ENCODE results near the gene SPSB3.

SPSB3 gene

DNA sequence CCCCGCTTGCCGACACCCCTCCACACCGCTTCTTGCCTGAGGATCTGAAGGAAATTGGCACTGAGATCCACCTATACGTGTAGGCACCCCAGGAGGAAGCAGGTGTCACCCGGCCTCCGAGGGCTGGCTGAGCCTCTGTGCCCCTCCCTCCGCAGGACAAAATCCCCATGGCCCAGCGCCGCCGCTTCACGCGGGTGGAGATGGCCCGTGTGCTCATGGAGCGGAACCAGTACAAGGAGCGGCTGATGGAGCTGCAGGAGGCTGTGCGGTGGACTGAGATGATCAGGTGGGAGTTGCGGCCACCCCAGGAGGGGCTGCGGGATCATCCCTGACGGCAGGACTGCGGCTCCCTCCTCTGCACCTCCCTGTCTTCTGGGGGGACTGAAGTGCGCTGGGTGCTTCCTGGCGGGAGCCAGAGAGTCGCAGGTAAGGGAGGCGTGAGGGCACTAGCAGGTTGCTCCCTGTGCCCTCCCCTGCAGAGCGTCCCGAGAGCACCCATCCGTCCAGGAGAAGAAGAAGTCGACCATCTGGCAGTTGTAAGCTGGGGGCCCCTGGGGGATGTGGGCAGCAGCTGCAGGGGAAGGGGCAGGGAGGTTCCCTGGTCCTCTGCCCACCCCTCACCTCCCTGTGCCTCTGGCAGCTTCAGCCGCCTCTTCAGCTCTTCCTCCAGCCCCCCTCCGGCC, 20.0 kb downstream of the SPSB3 start:
- no peak for DNase-seq

DNA sequence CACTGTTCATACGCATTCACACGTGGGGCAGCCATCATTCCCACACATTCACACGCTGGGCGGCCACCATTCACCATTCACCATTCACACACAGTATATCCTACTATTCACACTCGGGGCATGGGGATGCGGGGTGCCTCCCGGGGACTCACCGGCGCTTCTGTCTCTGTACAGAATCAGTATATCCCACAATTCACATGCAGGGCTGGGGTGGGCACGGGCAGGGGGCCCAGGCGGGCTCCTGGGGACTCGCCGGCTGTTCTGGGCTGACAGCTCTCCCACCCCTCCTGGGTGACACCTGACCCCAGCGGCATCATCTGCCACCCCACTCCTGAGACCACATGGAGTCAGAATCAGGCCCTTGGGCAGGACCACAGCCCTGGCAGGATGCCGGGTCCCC, 20.6 kb downstream of the SPSB3 start:
- DNase-seq, result no peak

DNA sequence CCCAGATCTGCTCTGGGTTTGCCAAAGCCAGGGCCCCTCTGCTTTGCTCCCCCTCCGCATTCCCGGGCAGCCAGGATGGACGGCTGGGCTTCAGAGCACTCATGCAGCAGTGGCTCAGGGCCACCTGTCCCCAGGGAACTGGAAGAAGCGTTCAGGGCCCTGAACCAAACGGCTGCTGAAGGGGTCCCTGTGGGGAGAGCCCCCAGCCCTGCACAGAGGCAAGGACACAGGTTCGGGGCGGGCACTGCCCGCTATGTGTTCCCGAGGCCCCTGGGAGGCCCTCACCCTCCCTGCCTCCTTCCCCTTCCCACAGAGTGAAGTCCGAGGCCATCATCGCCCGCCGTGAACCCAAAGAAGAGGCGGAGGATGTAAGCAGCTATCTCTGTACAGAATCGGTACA, 21.5 kb downstream of the SPSB3 start:
- DNase-seq, result no peak

DNA sequence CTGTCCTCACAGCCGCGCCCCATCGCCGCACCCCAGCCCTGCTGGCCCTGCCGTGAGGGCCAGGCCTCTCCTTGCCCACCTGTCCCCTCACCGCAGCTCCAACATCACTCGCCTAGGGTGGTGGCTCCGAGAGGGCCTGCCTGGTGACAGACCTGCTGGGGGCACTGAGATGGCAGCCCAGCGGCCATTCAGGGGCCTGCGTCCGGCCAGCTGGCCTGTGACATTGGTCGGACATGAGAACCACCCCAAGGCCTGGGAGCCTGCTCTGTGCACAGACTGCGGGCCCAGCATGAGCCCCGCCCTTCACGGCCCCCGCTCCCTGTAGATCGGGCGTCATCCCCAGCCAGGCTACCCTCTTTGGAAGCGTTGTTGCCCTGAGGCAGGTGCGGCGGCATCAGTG, 22.9 kb downstream of the SPSB3 start:
- DNase-seq, result no peak

DNA sequence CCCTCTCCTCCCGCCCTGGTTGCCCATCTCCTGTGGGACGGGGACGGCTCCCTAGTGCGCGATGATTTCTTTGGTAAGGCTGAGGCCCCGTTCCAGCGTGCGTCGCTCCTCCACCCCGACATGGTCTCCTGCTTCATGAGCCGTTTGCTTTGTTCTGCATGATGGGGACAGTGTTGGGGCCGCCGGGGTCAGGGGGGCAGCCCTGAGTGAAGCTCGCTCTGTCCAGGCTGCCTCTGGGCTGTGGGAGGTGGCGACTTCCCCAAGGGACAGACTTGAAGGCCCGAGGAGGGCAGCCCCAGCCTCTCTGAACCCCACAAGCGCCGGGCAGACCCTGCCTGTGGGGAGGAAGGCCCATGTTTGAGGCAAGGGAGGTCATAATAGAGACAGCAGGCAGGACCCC, 23.4 kb downstream of the SPSB3 start:
- no peak for DNase-seq

DNA sequence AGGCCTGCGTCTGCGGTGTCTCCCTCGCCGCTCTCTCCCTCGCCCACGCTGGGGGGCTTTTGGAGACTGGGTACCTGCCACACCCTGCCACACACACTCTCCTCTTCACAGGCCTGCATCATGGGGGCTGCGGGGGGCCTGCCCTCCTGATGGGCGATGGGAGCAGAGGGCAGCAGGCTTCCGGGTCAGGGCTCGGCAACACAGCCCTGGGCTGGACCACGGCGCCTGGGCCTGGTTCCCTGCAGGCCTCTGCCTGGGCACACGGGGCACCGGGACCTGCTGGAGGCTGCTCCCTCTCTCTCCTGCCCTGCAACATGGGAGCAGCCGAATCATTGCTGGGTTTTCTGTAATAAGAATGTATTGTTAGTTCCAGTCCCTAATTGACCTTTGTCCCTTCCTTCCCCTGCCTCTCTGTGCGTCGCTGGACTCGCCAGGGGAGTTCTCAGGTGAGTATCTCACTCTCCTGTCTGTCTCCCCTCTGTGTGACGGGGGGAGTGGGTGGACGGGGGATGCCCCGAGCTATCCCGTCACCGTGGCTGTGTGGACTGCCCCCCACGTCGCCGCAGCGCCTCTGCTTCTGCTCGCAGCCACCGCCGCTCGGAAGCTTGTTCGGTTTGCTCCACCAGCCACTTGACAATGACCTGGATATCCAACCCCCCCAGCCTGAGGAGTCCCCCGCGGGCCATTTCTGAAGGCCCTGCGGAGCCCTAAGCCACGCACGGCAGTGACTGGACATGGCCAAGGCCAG, 24.5 kb downstream of the SPSB3 start:
- DNase-seq, result no peak

DNA sequence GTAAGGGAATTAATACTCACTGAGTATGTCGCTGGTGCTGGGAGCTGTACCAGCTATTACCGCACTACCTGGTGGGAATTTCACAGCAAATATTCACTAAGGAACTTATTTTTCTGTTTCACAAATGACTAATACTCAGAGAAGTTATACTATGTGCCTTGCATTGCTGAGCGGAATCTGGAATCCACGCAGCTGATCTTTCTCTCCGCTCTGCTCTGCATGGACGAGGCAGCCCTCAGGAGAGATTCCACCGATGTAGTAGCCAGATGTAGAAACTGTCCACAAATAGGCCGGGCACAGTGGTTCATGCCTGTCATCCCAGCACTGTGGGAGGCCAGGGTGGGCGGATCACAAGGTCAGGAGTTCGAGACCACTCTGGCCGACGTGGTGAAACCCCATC, 28.2 kb downstream of the SPSB3 start:
- DNase-seq, result no peak

DNA sequence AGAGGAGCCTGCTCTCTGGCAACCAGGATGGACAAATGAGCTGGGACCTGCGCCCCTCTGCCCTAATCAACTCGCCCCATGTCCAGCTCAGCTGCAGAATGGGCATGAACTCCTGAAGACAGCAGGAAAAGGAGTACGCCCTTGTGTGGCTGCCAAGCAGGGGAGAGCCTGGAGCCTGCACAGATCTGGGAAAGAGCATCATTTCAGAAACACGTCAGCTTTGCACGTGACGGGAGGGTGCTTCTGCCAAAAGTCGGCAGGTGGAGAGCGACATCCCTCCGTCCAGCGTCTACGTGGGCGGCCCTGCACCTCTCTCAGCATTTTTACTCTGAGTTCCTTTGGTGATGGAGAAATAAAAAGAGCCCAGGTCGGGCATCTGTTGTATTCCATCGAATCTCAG, 29.5 kb downstream of the SPSB3 start:
- DNase-seq, result no peak

DNA sequence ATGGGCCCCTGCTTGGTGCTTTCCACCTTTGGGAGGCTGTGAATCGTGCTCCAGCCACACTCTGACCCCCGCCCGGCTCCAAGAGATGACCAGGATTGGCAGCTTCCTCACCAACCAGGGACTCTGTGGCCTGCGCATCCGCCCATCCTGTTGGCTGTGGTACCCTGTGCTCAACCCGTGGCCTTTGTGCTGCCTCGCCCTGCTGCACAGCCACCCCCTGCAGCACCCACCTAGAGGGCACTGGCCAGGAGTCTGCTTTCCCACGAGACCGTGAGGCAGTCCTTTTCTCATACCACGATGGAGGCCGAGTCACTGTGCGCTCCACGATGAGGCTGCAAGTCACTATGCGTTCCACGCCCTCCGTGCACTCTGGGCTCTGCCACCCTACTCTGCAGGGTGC, 30.4 kb downstream of the SPSB3 start:
- DNase-seq, result no peak

DNA sequence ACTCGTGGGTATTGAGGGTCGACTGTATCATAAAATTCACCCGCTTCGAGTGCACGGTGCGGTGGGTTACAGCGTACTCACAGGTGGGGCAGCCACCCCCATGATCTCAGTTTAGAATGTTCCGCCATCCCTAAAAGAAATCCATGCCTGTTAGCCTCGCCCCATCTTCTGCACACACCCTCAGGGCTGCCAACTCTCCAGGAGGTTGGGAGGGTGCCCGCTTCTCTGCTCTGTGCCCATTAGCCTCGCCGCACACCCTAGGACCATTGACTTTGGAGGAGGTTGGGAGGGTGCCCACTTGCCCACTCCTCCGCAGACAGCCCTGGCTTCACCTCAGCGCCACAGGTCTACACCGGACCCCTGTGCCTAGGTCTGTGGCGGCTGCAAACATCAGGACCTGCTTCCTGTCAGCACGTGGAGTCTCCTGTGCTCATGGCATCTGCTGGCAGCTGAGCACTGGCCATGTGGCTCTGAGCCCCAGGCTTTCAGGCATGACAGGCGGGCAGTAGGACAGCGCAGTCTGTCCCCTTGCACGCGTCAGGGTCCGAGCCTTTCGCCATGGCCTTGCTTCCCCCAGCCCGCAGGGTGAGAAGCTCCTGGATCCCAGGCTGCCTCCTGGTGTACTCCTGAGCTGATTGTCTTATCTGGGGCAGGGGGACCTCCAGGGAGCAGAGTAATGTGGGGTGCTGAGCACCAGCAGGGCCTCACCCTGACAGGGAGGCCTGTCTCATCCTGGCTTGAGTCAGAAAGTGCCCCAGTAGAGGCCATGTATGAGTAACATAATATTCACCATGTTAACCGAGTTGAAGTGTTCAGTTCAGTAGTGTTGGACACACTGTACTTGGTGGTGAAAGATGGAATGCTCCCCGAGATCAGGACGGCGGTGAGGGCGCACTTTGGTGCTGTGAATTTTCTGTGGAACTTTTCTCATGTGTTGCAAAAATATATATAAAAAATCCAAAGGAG, 32.9 kb downstream of the SPSB3 start:
- no peak for DNase-seq

DNA sequence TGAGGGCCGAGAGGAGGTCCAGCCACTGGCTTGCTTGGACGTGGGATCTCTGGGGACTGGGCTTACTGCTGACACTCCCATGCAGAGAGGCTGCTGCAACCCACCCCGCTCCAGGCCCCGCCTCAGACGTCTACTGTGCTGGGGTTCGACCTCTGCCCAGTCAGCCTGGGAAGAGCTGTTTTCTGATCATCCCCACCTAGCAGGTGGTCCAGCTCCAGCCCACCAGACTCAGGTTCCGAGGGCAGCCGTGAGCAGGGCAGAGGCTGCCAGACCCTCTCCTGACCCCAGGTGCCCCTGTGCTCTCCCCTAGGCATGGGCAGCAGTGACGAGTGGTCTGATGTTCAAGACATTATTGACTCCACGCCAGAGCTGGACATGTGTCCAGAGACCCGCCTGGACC, 34.4 kb downstream of the SPSB3 start:
- no peak for DNase-seq

DNA sequence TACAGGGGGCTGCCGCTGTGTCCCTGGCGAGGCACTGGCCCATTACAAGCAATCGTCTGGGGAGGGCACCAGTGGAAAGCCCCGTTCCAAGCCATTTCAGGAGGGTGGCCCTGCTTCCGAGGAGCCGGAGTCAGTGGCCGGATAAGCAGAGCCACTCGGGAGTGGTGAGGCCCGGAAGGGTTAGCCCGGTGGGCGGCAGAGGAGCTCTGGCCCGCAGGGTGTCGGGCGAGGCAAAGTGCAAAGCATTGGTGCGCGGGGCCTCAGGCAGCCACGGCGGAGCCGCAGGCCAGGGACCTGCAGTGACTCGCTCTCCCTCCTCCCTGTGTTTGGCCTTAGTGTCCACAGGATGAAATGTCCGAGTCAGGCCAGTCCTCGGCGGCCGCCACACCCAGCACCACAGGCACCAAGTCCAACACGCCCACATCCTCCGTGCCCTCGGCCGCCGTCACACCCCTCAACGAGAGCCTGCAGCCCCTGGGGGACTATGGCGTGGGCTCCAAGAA, 35.6 kb downstream of the SPSB3 start:
- DNase-seq, result no peak

DNA sequence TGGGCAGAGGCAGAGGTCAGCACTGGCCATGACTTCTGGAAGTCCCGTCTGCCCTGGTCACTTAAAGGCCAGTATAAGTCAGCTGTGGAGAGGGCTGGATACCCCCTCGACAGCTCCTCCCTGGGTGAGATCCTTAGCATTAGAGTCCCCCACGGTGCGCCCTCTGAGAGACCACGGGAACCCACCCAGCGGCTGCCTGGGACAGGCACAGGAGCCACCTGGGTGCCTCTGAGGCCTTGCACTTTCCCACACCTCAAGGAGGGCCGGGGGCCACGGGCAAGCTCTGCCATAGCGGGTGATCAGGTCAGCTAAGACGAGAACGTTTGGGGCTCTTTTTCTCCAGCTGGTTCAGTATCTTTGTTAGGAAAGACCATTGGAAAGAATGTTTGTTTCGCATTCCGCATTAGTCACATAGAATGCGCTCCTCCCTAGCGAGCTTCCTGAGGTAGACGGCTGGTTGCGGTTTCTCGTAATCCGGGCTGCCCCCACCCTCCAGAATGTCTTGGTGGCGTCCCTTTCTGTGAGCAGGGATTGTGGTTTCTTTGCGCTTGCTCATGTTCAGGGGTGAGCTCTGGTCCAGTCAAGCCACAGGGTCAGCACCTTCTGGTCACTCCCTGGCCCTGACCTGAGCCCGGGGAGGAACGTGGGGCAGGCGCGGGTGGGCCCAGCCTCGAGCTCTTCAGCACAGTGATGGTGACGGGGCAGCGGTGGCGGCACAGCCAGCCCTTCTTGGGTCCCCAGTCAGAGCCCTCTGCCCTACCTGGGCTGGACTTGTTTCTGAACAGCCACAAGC, 36.3 kb downstream of the SPSB3 start:
- no peak for DNase-seq

DNA sequence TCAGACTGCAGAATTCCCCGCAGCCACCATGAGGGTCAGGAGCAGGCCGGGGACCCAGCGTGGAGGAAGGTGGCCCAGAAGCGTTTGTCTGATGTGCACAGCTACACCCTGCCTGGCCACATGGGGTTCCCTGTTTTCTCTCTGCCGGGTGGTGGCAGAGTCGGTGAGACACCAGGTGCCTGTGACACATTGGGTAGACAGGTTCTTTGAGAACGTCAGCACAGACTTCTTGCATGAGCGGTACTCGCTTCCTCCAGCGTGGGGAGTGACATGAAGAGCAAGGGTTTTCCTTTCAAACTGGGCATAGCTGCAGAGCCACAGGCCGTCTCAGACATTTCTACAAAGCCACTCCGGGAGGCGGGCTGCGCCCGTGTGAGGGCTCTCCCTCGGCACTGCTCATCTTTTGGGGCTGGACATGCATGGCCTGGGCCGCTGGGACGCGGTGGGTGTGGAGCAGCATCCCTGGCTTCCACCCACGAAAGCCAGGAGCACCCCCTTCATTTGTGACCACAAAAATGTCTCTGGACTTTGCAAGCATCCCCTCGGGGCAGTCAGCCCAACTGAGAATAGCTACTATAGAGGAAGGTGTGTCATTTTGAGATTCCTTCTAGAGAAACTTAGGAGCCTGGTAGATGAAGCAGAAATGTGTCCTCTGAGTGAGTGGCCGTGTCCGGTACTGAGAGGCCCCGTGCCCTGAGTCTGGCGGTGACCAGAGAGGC, 37.0 kb downstream of the SPSB3 start:
- DNase-seq, result no peak

DNA sequence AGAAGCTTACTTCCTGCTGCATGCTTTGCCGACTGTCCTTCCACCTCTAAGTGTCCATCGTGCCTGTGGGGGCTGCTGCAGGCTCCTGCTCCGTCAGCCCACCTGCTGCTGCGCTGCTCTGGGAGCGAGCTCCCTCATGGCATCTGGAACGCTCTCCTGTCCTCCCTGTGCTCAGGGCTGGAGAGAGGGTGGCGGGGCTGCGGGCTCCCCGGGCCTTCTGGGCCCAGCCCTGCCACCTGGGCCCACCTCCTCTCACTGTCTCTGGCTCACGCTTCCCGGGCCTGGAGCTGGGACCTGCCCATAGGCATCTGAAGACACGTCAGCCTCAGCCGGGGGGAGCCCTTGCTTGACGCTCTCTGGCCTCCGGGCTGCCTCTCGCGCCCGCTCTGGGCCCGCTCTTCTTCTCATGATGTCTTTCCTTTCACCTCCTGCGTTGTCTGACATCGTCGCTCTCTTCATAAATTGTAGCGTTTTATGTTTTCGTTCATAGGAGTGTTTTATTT, 38.0 kb downstream of the SPSB3 start:
- DNase-seq, result no peak

DNA sequence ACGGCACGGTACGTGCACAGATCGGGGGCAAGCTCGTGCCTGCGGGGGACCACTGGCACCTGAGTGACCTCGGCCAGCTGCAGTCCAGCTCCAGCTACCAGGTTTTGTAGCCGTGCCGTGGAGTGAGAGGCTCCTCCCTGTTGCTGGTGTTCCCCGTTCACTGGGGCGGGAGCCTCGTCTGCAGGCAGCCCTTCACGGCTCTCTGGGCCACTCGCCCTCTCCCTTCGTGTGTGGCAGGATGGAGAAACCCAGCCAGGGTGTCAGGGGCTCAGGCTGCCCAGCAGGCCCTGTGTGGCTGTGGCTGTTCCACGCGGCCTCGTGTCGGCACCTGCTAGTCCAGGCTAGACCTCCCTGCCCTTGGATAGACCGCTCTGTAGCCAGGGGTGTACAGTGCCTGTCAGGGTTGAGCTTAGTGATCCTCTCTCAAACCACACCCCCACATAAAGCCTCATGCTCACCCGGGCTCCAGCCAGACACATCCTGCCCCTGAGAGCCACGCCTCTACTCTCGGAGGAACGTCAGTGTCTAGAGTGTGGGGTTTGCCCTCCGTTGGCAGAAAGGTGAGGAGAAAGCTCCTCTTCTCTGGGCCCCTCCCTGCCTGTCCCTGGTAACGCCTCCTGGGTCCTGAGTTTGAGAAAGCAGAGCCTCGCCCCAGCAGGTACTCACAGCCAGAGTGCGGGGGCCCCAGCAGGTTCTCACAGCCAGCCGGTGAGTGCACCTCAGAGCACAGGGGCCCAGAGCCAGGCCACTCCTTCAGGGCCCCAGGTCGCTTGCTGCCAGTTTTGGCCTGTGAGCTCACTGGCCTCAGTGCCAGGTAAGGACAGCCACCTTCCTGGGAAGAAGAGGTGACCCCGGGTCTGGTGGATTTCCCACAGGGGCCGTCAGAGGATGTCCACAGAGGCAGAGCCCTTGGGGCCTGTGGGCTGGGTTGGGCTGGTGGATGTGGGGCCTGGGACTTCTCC, 38.7 kb downstream of the SPSB3 start:
- no peak for DNase-seq

DNA sequence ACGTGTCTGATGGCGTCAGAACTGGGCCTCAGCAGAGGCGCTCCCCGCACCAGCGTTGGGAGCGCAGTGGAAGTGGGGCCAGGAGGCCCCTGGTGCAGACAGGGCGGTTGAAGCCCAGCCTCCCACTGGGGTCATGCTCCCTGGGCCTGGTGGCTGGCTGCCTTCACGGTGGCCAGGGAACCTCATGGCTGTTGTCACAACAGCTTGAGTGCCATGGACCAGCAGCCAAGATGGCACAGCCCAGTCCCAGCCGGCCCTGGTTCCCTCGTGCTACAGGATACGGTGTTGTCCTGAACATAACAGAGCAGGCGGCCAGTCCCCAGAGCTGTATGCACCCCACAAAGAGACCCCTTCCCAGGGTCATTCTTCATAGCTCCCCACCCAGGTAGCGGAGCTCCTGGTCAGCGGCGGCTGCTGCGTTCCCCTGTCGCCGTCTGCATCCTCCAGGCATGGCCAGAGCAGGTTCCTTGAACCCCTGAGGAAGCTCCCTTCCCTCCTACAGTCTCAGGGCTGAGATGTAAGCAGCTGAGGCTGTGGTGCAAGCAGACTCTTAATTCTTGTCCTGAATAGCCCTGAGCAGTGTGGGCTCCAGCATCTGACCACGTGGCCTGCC, 40.7 kb downstream of the SPSB3 start:
- DNase-seq, result no peak

DNA sequence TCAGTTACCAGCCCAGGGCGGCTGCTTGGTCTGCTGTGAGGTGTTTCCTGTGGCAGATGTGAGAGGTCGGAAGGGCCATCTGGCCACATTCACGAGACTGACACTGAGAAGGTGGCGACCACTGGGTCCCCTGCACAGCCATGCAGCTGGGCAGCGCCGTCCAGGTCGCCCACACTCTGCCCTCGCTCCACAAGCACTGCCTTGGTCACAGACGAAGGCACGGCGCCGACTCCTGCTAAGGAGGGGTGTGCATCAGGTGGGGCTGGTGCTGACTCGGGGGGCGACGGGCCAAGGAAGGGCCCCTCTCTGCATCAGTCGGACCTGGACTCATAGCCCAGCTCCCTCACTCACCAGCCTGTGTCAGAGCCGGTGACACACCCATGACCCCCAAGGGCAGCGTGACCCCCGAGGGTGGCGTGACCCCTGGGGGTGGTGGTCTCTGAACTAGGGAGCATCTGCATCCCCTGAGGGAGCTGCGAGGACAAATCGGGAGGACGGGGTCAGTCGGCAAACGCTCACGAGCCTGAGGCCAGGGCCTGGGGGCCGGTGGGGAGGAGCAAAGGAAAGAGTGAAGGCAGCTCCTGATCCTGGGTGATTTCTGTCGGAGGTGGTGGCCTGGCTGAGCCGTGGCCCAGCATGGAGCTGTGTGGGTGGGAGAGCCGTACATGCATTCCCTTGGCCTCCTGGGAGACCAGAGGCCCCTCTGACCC, 41.4 kb downstream of the SPSB3 start:
- DNase-seq, result no peak

DNA sequence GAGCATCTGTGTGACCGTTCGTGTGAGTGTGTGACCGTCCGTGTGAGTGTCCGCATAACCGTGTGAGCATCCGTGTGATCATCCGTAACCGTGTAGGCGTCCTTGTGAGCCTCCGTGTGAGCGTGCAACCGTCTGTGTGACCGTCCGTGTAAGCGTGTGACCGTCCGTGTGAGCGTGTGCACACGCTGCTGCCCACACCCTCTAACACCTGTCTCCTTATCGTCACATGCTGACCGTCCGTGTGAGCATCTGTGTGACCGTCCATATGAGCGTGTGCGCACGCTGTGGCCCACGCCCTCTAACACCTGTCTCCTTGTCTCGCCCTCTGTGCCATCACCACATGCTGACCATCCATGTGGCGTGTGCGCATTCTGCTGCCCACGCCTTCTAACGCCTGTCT, 42.1 kb downstream of the SPSB3 start:
- no peak for DNase-seq
